Stimulated activated CD4-positive, alpha-beta T cell treated with anti-CD3 and anti-CD28 coated beads, Interleukin-1b, Interleukin-23, amount 100 ng/mL, for 48 hours (primary cell): Measurements from ENCODE around the gene LIX1L.

Experiments used
- DNase-seq: peaks from one replicate; pipeline ENCODE4 v3.0.0-alpha.2; 2020

Gene LIX1L

DNA sequence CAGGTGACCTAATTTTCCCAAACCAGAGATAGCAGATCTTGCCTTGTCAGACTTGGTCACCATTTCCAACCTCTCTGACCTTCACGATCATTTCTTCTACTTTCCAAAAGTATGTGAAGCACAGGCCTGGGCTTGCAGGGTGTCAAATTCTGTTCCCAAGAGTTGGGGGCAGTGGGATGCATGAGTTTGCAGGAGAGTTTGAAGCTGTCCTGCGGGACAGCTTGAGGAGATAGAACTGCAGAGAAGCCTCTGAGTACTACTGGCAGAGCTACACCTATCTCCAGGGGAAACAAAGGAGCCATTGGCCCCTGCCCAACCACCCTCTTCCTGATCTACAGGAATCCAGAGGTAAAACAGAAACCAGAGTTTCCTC lies 27.3 kb upstream of the LIX1L start:
- no peak for DNase-seq

DNA sequence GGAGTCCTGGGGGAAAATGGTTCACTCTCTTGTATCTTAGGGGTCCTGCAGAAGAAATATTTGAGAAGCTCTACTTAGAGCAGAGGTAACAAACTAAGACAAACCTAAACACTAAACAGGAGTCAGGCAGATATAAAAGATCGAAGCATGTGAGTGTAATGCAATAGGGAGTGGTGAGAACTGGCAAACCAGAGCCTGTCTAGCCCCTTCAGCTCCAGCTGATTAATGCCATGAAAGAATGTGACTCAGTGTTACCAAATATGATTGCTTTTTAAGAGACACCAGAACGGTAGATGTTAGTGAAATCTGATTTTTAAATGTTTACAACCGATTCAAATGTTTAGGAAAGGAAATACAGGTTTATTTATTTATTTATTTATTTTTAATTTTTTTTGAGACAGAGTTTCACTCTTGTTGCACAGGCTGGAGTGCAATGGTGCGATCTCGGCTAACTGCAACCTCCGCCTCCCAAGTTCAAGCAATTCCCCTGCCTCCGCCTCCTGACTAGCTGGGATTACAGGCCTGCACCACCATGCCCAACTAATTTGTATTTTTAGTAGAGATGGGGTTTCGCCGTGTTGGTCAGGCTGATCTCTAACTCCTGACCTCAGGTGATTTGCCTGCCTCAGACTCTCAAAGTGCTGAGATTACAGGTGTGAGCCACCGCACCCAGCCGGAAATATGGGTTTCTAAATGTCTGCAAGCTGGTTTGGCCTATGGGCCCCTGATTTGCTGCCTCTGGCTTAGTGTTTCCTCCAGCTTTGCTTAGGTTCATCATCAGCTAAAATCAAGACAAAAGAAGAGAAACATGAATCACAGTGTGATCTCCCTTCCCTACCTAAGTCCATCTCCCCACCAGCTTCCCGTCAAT lies 26.4 kb upstream of the LIX1L start:
- peak; percentile 37 for DNase-seq

DNA sequence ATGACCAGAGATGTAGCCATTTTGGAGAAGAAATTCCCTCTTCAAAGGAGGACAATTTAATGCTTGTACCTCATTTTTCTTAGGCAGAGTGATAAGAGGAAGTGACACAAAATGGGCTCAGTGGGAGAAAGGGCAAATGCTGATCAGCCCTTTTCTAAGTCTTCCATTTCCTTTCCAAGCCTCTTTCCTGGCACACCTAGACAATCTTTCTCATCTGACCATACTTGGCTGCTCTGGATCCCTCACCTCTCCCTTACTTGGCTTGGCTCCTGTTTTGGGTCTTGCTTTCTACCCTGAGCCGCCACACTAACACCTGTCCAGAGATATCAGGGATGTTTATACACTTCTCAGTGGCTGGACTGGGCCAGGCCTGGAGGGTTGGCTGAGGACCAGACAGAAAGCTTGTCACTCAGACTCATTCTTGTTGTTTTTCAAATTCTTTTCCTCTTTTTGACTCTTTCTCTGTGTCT lies 25.4 kb upstream of the LIX1L start:
- DNase-seq = no peak

DNA sequence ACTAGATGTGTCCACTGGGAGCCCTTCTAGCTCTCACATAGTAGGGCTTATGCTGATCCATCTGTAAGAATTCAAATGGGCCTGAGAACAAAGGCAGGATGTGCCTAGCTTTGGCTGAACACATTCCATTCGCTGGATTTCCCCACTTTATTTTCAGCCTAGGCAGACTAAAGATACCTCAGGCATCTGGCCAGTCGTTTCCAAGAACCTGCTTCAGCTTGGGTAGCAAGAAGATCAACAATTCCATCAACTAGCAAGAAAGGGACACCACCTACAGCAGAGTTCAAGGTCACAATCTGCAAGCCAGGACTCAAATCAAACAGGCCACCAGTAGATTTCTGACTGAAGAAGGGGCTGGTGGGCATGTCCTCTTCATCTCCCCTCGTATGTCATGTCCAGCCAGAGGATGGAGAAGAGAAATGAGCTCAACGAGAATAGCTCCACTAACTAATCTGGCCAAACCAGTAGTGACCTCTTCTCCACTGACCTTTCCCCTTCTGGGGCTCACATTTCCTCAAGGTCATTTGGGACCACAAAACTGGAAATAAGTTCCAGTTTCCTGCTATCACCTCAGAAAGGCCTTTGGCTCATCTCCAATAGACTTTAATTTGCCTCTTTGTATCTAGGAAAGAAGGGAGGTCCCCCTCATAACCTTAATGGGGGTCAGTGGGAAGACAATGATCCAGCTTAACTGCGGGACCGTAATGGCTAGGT lies 24.4 kb upstream of the LIX1L start:
- DNase-seq = no peak

DNA sequence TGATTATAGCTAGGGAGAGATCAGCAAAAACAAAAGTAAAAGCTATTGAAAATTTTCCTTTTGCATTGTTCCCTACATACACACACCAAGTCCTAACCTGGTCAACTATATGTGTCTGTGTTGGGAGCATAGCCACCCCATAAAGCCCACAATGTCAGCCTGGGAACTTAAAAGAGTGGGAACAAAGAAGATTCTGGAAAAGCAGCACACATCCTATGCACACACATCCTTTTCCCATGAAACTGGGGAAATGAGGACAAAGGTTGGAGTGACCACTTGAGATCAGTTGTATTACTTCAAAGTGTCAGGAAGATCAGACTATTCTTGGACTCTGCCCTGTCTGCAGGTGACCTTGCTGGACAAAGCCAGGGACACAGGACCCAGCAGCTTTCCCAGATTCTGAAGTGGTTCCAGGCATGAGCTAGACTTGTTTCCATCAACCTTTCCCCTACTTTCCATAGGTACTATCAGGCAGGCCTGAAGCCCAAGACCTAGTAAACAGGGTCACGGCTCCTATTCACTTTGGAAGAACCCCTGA lies 22.7 kb upstream of the LIX1L start:
- DNase-seq = no peak

DNA sequence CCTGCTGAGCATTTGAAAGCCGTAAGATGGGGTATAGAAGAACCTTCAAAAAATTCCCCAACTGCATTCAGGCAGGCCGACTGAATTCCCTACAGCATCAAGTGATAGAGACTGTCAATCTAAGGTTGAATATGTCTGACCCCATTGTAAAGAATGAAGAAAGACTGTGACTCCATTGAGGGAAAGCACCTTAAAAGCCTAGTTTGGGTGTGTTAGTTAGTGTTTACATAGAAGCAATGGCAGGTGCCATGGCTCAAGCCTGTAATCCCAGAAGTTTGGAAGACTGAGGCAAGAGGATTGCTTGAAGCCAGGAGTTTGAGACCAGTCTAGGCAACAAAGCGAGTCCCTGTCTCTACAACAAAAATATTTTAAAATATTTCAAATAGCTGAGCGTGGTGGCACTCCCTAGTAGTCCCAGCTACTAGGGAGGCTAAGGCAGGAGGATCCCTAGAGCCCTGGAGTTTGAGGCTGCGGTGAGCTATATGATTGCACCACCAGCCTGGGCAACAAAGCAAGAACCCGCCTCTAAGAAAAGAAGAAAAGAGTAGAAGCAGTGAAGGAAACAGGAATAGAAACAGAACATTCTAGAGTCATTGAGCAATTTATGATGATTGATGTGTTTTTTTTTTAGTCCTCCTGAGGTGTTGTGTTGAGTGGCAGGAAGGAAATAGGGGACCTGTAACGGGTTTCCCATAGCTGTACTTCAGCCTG lies 22.1 kb upstream of the LIX1L start:
- DNase-seq = no peak

DNA sequence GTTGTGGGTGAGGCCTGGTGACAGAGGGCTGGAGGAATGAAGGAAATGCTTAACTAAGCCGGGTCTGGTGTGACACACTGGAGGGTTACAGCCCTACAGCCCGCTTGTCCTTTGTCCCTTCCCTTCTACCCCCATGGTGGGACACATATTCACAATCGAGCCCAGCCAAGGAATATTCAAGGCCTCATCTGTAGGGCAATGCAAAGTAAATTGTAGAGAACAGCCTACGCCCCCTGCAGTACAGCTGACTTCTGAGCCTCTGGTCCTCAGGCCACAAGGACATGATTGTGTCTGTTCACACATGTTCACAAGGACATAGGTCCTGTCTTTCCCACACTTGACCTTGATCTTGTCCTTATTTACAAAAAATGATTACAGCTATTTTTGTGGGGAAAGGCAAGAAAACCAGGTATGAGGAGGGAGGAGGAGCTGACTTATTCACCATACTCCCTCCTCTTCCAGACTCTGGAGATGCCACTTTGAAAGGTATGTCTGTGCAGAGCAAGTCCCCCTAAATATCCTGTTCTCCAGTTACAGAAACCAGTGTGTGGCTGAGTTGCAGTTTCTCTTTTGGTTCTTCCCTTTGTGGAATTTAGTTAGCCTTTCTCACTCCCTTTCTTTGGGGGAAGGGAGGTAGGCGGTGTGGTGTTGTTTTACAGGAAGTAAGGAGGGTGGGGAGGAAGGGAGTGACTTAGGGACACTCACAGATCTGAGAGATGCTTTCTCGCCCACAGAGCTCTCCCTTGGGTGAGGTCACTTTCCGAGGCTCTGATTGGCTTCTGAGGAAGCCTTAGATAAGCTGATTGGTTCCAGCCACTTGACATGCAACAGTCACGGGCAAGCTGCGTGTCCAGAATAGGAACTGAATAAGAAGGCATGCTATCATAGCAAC lies 21.3 kb upstream of the LIX1L start:
- peak; percentile 90 for DNase-seq

DNA sequence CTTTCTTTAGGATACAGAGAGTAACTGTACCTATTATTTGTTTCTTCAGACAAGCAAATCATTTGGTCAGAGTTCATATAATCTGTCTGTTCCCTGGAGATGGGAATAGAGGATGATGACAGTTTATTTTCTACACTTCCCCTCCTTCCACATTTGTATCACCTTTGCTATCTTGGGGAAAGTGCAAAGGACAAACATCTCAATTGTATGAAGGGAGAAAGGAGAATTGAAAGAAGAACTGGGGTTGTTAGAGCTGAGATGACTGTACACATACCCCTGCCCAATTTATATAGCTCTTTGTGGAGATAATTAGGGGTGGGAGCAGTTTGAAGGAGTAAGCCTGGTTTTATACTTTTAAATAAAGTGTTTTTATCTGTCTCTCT lies 20.6 kb upstream of the LIX1L start:
- DNase-seq = no peak

DNA sequence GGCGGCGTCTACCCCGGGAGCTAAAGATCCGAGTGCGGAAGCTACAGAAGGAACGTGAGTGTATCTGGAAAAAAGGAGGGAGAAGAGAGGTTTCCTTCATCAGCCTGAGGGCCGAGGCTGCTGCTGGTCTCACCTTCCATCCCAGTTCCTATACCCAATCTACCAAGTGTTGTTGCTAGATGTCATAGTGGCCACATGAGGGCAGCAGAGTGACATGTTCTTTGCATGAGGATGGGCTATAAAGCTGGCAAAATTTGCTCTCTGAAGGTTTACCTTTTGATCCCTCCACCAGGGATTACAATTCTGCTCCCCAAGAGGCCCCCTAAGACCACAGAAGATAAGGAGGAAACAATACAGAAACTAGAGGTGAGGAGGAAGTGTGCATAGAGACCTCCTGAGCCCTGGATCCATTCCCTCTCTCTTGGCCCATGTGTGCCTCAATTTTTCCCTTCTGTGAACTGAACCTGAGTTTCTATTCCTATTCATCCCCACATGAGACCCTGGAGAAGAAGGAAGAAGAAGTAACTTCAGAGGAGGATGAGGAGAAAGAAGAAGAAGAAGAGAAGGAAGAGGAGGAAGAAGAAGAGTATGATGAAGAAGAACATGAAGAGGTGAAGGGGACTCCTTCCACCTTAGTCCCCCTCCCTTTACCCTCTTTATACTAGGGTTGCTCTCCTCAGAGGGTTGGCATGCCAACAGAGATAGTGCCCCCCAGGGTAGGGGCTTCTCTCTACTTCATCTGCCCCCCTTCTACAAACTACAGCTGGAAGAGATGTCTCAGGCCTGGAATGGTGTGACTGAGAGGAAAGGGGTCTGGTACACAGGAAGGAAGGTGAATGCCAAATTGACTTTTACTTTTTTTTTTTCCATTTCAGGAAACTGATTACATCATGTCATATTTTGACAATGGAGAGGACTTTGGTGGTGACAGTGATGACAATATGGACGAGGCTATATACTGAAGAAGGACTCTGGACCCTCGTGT lies 20.0 kb upstream of the LIX1L start:
- peak; percentile 74 for DNase-seq

DNA sequence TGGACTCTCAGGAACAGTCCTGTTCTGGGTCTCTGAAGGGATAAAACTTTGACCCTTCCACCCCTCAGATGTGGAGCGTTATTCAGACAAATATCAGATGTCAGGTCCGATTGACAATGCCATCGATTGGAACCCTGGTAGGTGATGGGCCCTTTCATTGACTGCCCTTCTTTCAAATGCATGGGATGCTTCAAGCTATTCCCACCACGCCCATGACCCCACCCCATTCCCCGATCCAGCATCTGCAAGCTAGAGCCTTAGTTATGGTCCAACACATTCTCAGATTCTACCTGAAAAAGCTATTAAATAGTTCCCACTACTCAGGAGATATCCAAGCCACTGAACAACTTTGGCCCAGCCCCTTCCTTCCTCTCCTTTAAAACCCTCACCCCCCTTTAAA lies 19.2 kb upstream of the LIX1L start:
- DNase-seq = no peak

DNA sequence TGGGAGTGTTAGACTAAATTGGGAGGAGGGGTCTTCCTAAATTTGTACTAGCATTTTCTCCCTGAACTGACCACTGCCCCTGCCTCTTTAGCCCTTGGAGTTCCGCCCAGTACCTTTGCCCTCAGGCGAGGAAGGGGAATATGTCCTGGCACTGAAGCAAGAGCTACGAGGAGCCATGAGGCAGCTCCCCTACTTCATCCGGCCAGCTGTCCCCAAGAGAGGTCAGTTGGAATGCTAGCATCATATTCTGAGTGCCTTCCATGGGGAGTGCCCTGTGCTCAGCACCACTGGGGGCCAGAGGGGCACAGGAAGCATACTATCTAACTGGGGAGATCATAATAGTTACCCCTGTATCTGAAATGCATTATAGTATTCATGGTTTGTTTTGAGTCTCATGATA lies 17.4 kb upstream of the LIX1L start:
- DNase-seq = no peak

DNA sequence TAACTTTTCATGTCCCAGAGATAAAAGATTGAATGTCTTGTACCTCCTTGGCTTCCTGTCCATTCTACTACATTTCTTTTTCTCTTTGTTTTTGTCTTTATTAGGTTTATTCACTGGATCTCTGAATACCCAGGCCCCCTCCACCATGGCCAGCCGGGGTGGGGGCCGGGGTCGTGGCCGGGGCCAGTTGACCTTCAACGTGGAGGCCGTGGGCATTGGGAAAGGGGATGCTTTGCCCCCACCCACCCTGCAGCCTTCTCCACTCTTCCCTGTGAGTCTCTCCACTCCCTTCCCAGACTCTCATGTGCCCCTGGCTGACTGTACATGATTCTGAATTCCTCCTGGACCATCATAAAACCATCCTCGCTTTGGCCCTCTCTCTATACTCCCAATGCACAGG lies 16.9 kb upstream of the LIX1L start:
- DNase-seq = no peak

DNA sequence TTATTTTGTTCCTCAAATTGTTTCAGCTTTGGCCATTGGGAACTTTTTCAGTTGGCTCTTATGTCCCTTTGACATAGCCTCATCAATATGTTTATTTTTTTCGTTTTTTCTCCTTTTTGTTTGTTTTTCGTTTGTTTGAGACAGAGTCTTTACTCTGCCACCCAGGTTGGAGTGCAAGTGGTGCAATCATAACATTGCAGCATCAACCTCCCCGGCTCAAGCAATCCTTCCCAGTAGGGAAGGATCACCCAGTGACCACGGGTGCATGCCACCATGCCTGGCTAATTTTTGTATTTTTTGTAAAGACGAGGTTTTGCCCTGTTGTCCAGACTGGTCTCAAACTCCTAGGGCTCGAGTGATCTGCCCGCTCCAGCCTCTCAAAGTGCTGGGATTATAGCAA lies 14.8 kb upstream of the LIX1L start:
- no peak for DNase-seq

DNA sequence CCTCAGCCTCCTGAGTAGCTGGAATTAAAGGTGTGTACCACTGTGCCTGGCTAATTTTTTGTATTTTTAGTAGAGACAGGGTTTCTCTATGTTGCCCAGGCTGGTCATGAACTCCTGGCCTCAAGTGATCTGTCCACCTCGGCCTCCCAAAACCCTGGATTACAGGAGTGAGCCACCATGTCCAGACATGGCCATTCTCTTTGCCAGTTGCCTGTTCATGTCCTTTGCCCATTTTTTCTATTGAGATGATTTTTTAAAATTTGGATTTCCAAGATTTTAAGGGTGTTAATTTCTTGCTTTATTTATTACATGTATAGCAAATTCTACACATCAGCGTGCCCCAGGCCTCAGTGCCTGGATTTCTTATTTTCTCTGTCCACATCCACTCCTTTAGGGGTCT lies 9.5 kb upstream of the LIX1L start:
- DNase-seq = no peak

DNA sequence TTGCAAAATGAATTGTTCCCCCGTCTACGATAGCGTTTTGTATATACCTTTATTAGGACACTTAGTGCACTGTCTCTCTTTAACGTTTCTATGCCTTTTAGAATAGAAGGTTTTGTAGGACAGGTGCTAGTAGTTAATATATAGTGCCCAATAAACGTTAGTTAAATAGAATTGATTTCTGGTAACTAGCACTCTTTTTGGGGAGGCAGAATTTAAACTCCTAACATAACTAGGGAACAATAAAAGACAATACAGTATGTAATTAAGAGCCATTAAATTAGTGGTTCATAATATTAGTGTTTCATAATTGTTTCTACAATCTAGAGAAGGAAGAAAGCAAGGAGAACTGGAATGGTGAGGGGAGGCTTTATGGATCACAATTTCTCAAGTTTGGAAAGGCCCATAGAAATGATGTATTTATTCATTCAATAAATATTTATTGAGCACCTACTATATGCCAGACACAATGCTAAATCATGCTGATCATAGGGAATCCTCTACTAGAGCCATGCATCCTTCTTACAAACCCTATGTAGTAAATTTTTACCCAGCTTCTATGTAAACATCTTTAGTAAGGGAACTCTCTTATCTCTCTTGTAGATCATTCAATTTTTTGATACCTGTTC lies 7.4 kb upstream of the LIX1L start:
- DNase-seq = no peak

DNA sequence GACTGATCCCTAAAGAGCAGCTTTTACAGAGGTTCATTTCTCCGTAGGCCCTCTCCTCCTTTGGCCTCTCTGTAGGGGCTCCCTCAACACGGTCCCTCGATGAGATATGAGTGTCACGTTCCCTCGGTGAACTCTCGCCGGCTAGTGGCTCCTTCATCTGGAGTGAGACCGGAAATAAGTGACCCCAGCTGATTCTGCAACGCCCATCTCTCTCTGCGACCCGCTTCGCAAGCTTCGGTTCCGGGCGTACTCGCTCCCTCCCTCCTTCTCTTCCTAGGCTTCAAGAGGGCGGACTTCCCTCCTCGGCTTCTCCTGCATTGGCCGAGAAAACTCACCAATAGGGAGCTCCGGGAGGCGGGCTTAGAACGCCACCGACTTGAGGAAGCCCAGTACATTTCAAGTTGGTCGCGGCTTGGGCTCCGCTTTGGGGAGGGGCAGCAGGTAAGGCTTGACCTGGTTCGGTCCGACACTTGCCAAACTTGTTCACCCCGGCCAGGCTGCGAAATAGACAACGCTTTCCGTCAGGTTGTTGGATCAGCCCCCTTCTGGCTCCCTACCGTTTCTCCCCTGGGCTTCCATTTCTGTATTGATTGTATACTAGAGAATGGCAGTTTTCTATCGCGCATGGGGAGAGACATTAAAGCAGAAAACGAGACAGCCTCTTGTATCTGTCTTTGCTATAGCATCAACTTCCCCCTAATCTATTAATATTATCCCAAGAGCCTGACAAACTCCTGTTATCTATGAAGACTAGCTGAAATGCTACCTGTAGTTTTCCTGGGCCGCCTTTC lies 6.7 kb upstream of the LIX1L start, which contains the start of the genes ANKRD34A and POLR3GL:
TSS of gene ANKRD34A (minus strand) at position 248 of the 791 bp plus-strand sequence. CDS start 2,816 bp downstream, outside the sequence.
TSS of gene POLR3GL (plus strand) at position 363 of the 791 bp plus-strand sequence. CDS start 10,176 bp downstream, outside the sequence.
- peak; percentile 92 for DNase-seq

DNA sequence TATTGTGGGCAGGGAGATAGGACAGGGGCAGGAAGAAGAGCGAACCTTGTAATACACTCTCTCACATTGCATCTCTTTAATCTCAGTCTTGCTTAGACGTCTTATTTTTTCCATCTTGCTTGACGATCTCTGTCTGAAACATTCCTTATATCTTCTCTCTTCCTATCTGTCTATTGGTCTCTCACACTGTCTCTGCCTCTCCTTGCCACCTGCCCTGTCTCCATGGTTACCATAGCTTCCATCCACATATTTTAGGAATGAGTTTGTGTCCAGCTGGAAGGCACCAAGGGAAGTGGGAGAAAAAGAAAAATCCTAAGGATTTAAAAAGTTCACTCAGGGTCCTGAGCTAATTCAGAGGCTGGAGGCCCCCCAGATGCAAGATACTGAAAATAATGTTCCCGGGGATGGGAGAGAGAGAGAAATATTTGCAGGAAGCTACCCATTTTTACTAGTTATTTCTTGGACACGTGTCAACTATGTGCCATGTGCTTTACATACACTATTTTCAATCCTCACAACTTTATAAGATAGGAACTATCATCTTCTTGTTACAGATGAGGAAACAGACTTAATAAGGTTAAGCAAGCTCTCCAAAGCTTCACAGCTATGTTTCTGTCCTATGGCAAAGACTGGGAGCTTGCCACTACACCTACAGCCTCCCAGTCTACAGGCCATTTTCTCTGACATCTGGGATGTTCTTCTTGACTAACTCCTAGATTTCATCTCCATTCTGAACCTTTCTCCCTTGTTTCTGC lies 5.6 kb upstream of the LIX1L start:
- DNase-seq = no peak
